ENCODE measurements around the gene LEMD1.

Gene LEMD1

DNA sequence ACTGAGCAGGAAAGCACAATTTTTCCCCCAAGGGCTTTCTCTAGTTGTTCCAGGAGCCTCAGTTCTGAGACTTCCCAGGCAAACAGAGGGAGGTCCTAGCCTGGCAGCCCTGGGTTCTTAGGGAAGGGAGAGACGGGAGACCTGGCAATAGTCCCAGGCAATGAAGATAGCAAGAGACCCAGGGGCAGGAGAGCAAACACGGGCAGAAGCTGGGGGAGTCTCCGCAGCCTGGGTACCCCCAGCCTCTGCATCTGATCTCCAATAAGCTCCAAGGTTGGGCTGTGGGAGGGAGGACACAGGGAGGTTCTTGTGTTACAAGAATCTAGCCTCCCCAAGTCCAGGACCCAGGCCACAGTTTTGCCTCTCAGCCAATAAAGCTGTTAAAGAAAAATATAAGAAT lies 31.6 kb upstream of the LEMD1 start:
- no peak for DNase-seq
- Histone ChIP-seq H3K9ac (ENCODE audit: low read length) (no peak overlapping the region), H3K9me3 (replicated peaks; ENCODE audit: insufficient read depth, low read length) (no peaks in the 10 kb centered on the region), H3K36me3 (replicated peaks; ENCODE audit: insufficient read depth, low read length) (no peaks in the 10 kb centered on the region), H4K20me1 (ENCODE audit: insufficient read depth, low read length) (no peaks in the 10 kb centered on the region), H3K4me2 (ENCODE audit: low read depth, low read length) (no peak overlapping the region), H3K4me3 (ENCODE audit: low read length) (no peak overlapping the region), H3K27ac (ENCODE audit: low read length) (no peak overlapping the region), H3K9me2 (replicated peaks; ENCODE audit: insufficient read depth, low read length) (no peaks in the 10 kb centered on the region), H2AFZ (ENCODE audit: low read length) (no peak overlapping the region), H3K79me2 (ENCODE audit: low read length) (no peaks in the 10 kb centered on the region), H3K4me1 (ENCODE audit: low read length) (peaks cover 5% of the 10 kb centered on the region; the same call in 1 of the 2 replicates), H3K27me3 (replicated peaks; ENCODE audit: insufficient read depth, low read length) (peaks cover 64% of the 10 kb centered on the region), H3F3A (ENCODE audit: insufficient read depth, low read length) (no peaks in the 10 kb centered on the region)
- TF ChIP-seq EZH2phosphoT487 (IDR thresholded peaks at IDR 0.05; ENCODE audit: low read length) (no peak), CTCF (IDR thresholded peaks at IDR 0.05; ENCODE audit: low read length) (no peak), EZH2 (optimal IDR thresholded peaks at IDR 0.05; ENCODE audit: low read depth, low read length) (no peak)

- Histone ChIP-seq H3K36me3 (replicated peaks; ENCODE audit: insufficient read depth, low read length) (no peaks in the 10 kb centered on the region), H3K9me3 (replicated peaks; ENCODE audit: insufficient read depth, low read length) (no peaks in the 10 kb centered on the region), H4K20me1 (ENCODE audit: insufficient read depth, low read length) (no peaks in the 10 kb centered on the region), H3K27ac (ENCODE audit: low read length) (no peak overlapping the region), H3K9ac (ENCODE audit: low read length) (no peak overlapping the region), H3F3A (ENCODE audit: insufficient read depth, low read length) (no peaks in the 10 kb centered on the region), H3K79me2 (ENCODE audit: low read length) (no peaks in the 10 kb centered on the region), H3K9me2 (replicated peaks; ENCODE audit: insufficient read depth, low read length) (no peaks in the 10 kb centered on the region), H3K27me3 (replicated peaks; ENCODE audit: insufficient read depth, low read length) (peaks cover 59% of the 10 kb centered on the region), H2AFZ (ENCODE audit: low read length) (no peak overlapping the region), H3K4me2 (ENCODE audit: low read depth, low read length) (no peak overlapping the region), H3K4me1 (ENCODE audit: low read length) (peaks cover 5% of the 10 kb centered on the region; the same call in 1 of the 2 replicates), H3K4me3 (ENCODE audit: low read length) (no peak overlapping the region)
- no peak for DNase-seq
- no peak for TF ChIP-seq CTCF (IDR thresholded peaks at IDR 0.05; ENCODE audit: low read length)
- TF ChIP-seq EZH2 (optimal IDR thresholded peaks at IDR 0.05; ENCODE audit: low read depth, low read length): no peak
- TF ChIP-seq EZH2phosphoT487 (IDR thresholded peaks at IDR 0.05; ENCODE audit: low read length): no peak
Measured at GRCh38 chr1:205452933-205453332, 31.1 kb upstream of the LEMD1 start.

- H3K9me3 ChIP-seq (replicated peaks; ENCODE audit: insufficient read depth, low read length): no peaks in the 10 kb centered on the region
- no peaks in the 10 kb centered on the region for H4K20me1 ChIP-seq (ENCODE audit: insufficient read depth, low read length)
- no peak overlapping the region for H3K4me2 ChIP-seq (ENCODE audit: low read depth, low read length)
- H3K79me2 ChIP-seq (ENCODE audit: low read length): no peaks in the 10 kb centered on the region
- H3K4me1 ChIP-seq (ENCODE audit: low read length): peaks cover 5% of the 10 kb centered on the region; the same call in 1 of the 2 replicates
- H2AFZ ChIP-seq (ENCODE audit: low read length): no peak overlapping the region
- no peaks in the 10 kb centered on the region for H3K9me2 ChIP-seq (replicated peaks; ENCODE audit: insufficient read depth, low read length)
- H3K36me3 ChIP-seq (replicated peaks; ENCODE audit: insufficient read depth, low read length): no peaks in the 10 kb centered on the region
- no peak overlapping the region for H3K9ac ChIP-seq (ENCODE audit: low read length)
- H3F3A ChIP-seq (ENCODE audit: insufficient read depth, low read length): no peaks in the 10 kb centered on the region
- TF ChIP-seq CTCF (IDR thresholded peaks at IDR 0.05; ENCODE audit: low read length): no peak
- TF ChIP-seq EZH2 (optimal IDR thresholded peaks at IDR 0.05; ENCODE audit: low read depth, low read length): no peak
- DNase-seq: no peak
- H3K4me3 ChIP-seq (ENCODE audit: low read length): no peak overlapping the region
- H3K27me3 ChIP-seq (replicated peaks; ENCODE audit: insufficient read depth, low read length): peaks cover 53% of the 10 kb centered on the region
- H3K27ac ChIP-seq (ENCODE audit: low read length): no peak overlapping the region
Measured at GRCh38 chr1:205452364-205452763, 30.5 kb upstream of the LEMD1 start.
